Glomerular visceral epithelial cell (primary cell): ENCODE data around the gene KRT38.
"Not testable (repeated sequence)": the region's sequence is repeated elsewhere in the genome, so short reads cannot be mapped to it uniquely, and the experiment has no call there.

Experiments
- DNase-seq: peaks from one replicate; pipeline ENCODE4 v3.0.0-alpha.2; 2016; ENCODE audit errors: extremely low spot score

Gene KRT38

GRCh38 chr17:41462705-41463104, 21.9 kb upstream of the KRT38 start:
- no peak for DNase-seq

GRCh38 chr17:41457676-41458075, 16.9 kb upstream of the KRT38 start:
- no peak for DNase-seq

- no peak for DNase-seq
These were observed 15.4 kb upstream of the KRT38 start for GRCh38 chr17:41456204-41456603.

GRCh38 chr17:41455236-41455635, 14.5 kb upstream of the KRT38 start:
- no peak for DNase-seq

GRCh38 chr17:41453066-41453465, 12.3 kb upstream of the KRT38 start:
- DNase-seq: no peak

GRCh38 chr17:41452281-41452680, 11.5 kb upstream of the KRT38 start:
- no peak for DNase-seq

- peak; percentile 49 for DNase-seq
These were observed 10.5 kb upstream of the KRT38 start for GRCh38 chr17:41451154-41451728.

- no peak for DNase-seq
These were observed 8.2 kb upstream of the KRT38 start for GRCh38 chr17:41449008-41449407.

GRCh38 chr17:41448506-41448905, 7.7 kb upstream of the KRT38 start:
- no peak for DNase-seq

GRCh38 chr17:41446806-41447205, 6.0 kb upstream of the KRT38 start:
- no peak for DNase-seq

GRCh38 chr17:41444640-41445039, 3.9 kb upstream of the KRT38 start:
- DNase-seq: no peak

- DNase-seq: no peak
These were observed 3.4 kb upstream of the KRT38 start for GRCh38 chr17:41444186-41444585.

- DNase-seq: peak; percentile 33
These were observed 2.0 kb upstream of the KRT38 start for GRCh38 chr17:41442739-41443138.

- DNase-seq: no peak
These were observed 1.4 kb downstream of the KRT38 start for GRCh38 chr17:41439375-41439774.

GRCh38 chr17:41437769-41438168, 3.0 kb downstream of the KRT38 start:
- DNase-seq: no peak

GRCh38 chr17:41437254-41437653, 3.5 kb downstream of the KRT38 start:
- no peak for DNase-seq

GRCh38 chr17:41434415-41434814, 6.4 kb downstream of the KRT38 start:
- DNase-seq: no peak

- no peak for DNase-seq
These were observed 6.8 kb downstream of the KRT38 start for GRCh38 chr17:41434005-41434404.

GRCh38 chr17:41433586-41433985, 7.2 kb downstream of the KRT38 start:
- no peak for DNase-seq

GRCh38 chr17:41430376-41430775, 10.4 kb downstream of the KRT38 start:
- not testable (repeated sequence) for DNase-seq

GRCh38 chr17:41429667-41430066, 11.1 kb downstream of the KRT38 start:
- DNase-seq: no peak

GRCh38 chr17:41428591-41429291, 12.0 kb downstream of the KRT38 start:
- DNase-seq: peak; percentile 68

- DNase-seq: no peak
These were observed 16.6 kb downstream of the KRT38 start, which contains the start of gene KRT37 for GRCh38 chr17:41424111-41424635. Gene KRT37 (minus strand): TSS chr17:41424585. CDS start chr17:41424523, 62 bp downstream.
